Measurements from ENCODE around the gene CTNND2.

The CTNND2 gene

GRCh38 chr5:11363631-11364178 lies 540.5 kb downstream of the CTNND2 start:
- TF ChIP-seq, protein P1, sequence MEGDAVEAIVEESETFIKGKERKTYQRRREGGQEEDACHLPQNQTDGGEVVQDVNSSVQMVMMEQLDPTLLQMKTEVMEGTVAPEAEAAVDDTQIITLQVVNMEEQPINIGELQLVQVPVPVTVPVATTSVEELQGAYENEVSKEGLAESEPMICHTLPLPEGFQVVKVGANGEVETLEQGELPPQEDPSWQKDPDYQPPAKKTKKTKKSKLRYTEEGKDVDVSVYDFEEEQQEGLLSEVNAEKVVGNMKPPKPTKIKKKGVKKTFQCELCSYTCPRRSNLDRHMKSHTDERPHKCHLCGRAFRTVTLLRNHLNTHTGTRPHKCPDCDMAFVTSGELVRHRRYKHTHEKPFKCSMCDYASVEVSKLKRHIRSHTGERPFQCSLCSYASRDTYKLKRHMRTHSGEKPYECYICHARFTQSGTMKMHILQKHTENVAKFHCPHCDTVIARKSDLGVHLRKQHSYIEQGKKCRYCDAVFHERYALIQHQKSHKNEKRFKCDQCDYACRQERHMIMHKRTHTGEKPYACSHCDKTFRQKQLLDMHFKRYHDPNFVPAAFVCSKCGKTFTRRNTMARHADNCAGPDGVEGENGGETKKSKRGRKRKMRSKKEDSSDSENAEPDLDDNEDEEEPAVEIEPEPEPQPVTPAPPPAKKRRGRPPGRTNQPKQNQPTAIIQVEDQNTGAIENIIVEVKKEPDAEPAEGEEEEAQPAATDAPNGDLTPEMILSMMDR (IDR thresholded peaks at IDR 0.05) = no peak

- TF ChIP-seq, protein P1 (IDR thresholded peaks at IDR 0.05) = no peak
Observed at GRCh38 chr5:11361768-11362167, 542.5 kb downstream of the CTNND2 start.

DNA sequence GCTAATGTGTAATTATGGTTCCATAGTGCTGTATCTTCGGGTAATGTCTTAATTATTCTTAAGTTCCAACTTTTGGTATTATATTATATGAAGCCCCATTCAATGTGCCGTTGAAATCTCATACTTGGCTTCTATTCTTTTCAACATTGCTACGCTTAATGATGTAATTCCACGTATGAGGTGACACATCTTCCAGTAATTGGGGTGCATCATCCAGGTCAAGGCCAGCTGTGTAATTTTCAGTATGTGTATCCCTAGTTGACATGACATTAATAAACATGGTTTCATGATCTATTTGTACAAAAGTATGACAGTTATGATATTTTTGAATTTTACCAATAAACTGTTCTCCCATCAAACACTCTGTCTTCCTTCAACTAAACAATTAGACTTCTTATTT lies 546.3 kb downstream of the CTNND2 start:
- TF ChIP-seq, protein P1 (IDR thresholded peaks at IDR 0.05) = no peak

- TF ChIP-seq, protein P1 (IDR thresholded peaks at IDR 0.05) = no peak
Observed at GRCh38 chr5:11355491-11355890, 548.8 kb downstream of the CTNND2 start.

- TF ChIP-seq, protein P1 (IDR thresholded peaks at IDR 0.05) = no peak
Observed at GRCh38 chr5:11346336-11346735, 557.9 kb downstream of the CTNND2 start.

DNA sequence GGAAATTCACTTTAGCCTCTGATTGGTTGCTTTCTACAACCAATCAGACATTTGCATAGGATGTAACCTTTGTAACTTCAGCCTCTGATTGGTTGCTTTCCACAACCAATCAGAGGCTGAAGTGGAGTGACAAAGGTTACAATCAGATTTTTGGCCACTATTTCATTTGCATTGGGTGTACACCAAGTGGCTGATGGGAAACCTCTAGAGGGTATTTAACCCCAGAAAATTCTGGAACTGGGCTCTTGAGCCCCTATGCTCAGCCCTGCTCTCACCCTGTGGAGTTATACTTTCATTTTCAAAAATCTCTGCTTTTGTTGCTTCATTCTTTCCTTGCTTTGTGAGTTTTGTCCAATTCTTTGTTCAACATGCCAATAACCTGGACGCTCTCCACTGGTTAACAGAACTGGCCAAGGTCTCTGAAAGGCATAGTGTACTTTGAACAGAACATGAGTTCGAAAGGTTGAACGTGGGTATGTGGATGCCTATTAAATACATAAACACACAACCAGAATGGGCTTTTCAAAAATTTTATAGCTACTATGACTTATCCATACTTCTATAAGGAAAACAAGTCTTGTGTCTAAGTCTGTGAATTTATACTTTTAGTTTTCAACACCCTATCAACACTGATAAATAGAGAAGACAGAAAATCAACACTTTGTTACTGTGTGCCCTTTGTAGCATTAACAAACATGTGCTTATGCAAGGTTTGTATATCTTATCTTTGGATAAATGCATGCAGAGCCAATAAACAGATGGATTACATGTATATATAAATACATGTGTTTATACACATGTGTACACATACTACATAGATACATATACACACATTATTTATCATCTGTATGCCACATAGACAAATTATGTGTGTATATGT lies 568.1 kb downstream of the CTNND2 start:
- TF ChIP-seq, protein P1 (IDR thresholded peaks at IDR 0.05) = no peak

DNA sequence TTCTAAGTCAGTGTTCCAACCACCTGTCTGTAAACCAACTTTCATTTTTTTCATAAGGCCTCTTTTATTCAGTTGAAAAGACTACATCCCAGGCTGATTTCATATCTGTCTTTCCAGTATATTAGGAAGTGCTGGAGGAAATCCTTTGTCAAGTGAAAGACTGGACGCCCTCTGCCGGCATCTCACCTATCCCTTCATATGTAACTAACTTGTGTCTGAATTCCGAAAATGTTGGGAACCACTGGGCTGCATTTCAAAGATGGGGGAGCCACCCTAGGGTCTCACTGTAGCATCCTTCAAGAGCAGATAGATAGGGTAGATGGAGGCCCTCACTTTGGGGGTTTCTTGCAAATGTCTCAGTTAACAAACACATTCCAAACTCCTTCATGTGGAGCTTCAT lies 569.8 kb downstream of the CTNND2 start:
- TF ChIP-seq, protein P1 (IDR thresholded peaks at IDR 0.05) = peak; percentile 33; the same call in 1 of the 2 replicates

Data from LNCAP (cell line).